A549 (cell line): ENCODE measurements around the gene ARHGAP22. TPM values are rescaled to one million over a fixed set of nuclear protein-coding genes. Genes with fewer than 3 reads are reported as not detected.

Source experiments
- ATAC-seq, 2 experiments: fragments of 200-7000 bp in 1 of 2; fragments of >200 bp in 1 of 2; cut with Nextera tagmentation in 1 of 2; cut with Tn5 transposase in 1 of 2; 3 replicates each; pipeline versions ENCODE4 v1.8.0 to v1.9.1; 2018 to 2020; ENCODE audit warnings: mild to moderate bottlenecking in 1 of 2, moderate library complexity in 1 of 2
- CTCF ChIA-PET: fragments of 300-600 bp; sonication (Branson Sonifier 250); formaldehyde crosslinking; extraction: SDS; loops from one replicate; lab custom pipeline; 2021; ENCODE audit warnings: antibody characterized with exemption, inconsistent platforms; lab: Yijun Ruan, JAX
- POLR2A ChIA-PET: fragments of 350-600 bp; formaldehyde crosslinking; extraction: SDS; loops from one replicate; lab custom pipeline; 2021; ENCODE audit warnings: antibody characterized with exemption, inconsistent platforms; lab: Yijun Ruan, JAX
- DNase-seq, 2 experiments: peaks; one replicate each; pipeline versions ENCODE4 v3.0.0 to v3.0.0-alpha.2; 2011 to 2016; ENCODE audit warnings: low read depth in 1 of 2, low spot score in 1 of 2
- FAIRE-seq: peaks from 2 replicates; lab custom pipeline; 2011; peaks lifted over from hg19 to GRCh38; lab: Jason Lieb, UNC
- H3K27ac ChIP-seq, 2 experiments: fragments of >200 bp; sonication (Bioruptor Twin); formaldehyde crosslinking; 3 replicates each; pipeline ENCODE4 v1.5.1; 2016 to 2017
- H3K4me1 ChIP-seq: fragments of >200 bp; sonication (Bioruptor Twin); formaldehyde crosslinking; 3 replicates; pipeline ENCODE4 v1.6.1; 2016
- H3K4me2 ChIP-seq: fragments of >200 bp; sonication (Bioruptor Twin); formaldehyde crosslinking; 3 replicates; pipeline ENCODE4 v1.6.1; 2016
- H3K4me3 ChIP-seq: fragments of >200 bp; sonication (Bioruptor Twin); formaldehyde crosslinking; 3 replicates; pipeline ENCODE4 v1.5.1; 2016
- H3K9me3 ChIP-seq: fragments of >200 bp; sonication (Bioruptor Twin); formaldehyde crosslinking; 3 replicates; pipeline ENCODE4 v1.6.1; 2016
- ATOH8 ChIP-seq: fragments of 250-450 bp; sonication (Bioruptor Pico); IDR thresholded peaks from 2 replicates; pipeline ENCODE4 v1.5.0; 2020; ENCODE audit warnings: low read depth, mild to moderate bottlenecking, moderate library complexity
- CBX8 ChIP-seq: fragments of 200-600 bp; sonication (generic); IDR thresholded peaks from 2 replicates; pipeline ENCODE4 v1.6.1; 2016
- E2F6 ChIP-seq: IDR thresholded peaks from 2 replicates; pipeline ENCODE4 v1.6.1; 2012; ENCODE audit warnings: low read depth, borderline replicate concordance
- EHF ChIP-seq: fragments of 250-450 bp; sonication (Bioruptor Pico); IDR thresholded peaks from 2 replicates; pipeline ENCODE4 v1.5.0; 2020; ENCODE audit warnings: mild to moderate bottlenecking
- FOSB ChIP-seq: fragments of 250-450 bp; sonication (Bioruptor Pico); IDR thresholded peaks from 2 replicates; pipeline ENCODE4 v1.5.0; 2020; ENCODE audit warnings: mild to moderate bottlenecking, moderate library complexity
- FOXS1 ChIP-seq: fragments of 250-450 bp; sonication (Bioruptor Pico); IDR thresholded peaks from 2 replicates; pipeline ENCODE4 v1.5.0; 2020; ENCODE audit warnings: mild to moderate bottlenecking, moderate library complexity
- HEYL ChIP-seq: fragments of 250-450 bp; sonication (Bioruptor Pico); IDR thresholded peaks from 2 replicates; pipeline ENCODE4 v1.8.0; 2021; ENCODE audit warnings: mild to moderate bottlenecking, moderate library complexity
- HMGXB4 ChIP-seq: fragments of 250-450 bp; sonication (Bioruptor Pico); IDR thresholded peaks from 2 replicates; pipeline ENCODE4 v1.5.0; 2021; ENCODE audit warnings: mild to moderate bottlenecking, moderate library complexity, borderline replicate concordance
- HOXB13 ChIP-seq: fragments of 250-450 bp; sonication (Bioruptor Pico); IDR thresholded peaks from 2 replicates; pipeline ENCODE4 v1.5.0; 2020; ENCODE audit warnings: low read depth, mild to moderate bottlenecking, moderate library complexity
- HOXB5 ChIP-seq: fragments of 250-450 bp; sonication (Bioruptor Pico); IDR thresholded peaks from 2 replicates; pipeline ENCODE4 v1.5.0; 2020; ENCODE audit warnings: mild to moderate bottlenecking, moderate library complexity
- JUNB ChIP-seq: fragments of >200 bp; sonication (Bioruptor Twin); formaldehyde crosslinking; IDR thresholded peaks from 2 replicates; pipeline ENCODE4 v1.6.1; 2016
- KDM5A ChIP-seq: fragments of 200-600 bp; sonication (generic); IDR thresholded peaks from 2 replicates; pipeline ENCODE4 v1.6.1; 2016; ENCODE audit warnings: antibody characterized with exemption, mild to moderate bottlenecking
- MAX ChIP-seq: IDR thresholded peaks from 2 replicates; pipeline ENCODE4 v1.6.1; 2012
- NPAS2 ChIP-seq: fragments of 250-450 bp; sonication (Bioruptor Pico); IDR thresholded peaks from 2 replicates; pipeline ENCODE4 v1.8.0; 2022; ENCODE audit warnings: mild to moderate bottlenecking, moderate library complexity, borderline replicate concordance
- PHF8 ChIP-seq: fragments of 200-600 bp; sonication (generic); IDR thresholded peaks from 2 replicates; pipeline ENCODE4 v1.6.1; 2016; ENCODE audit warnings: low read depth, mild to moderate bottlenecking, antibody characterized with exemption, moderate library complexity, borderline replicate concordance
- POLR2A ChIP-seq: IDR thresholded peaks from 2 replicates; pipeline ENCODE4 v1.6.1; 2012; ENCODE audit warnings: mild to moderate bottlenecking, low read length
- POLR2AphosphoS2 ChIP-seq: conservative IDR thresholded peaks from 2 replicates; pipeline ENCODE4 v1.6.1; 2012; ENCODE audit warnings: low read length, improper control_type of control experiment, inconsistent platforms
- RAD21 ChIP-seq, 2 experiments: fragments of >200 bp in 1 of 2; sonication (Bioruptor Twin) in 1 of 2; formaldehyde crosslinking in 1 of 2; IDR thresholded peaks in 1 of 2; conservative IDR thresholded peaks in 1 of 2; 2 replicates in 1 of 2; 3 replicates in 1 of 2; pipeline ENCODE4 v1.6.1; 2012 to 2018; ENCODE audit warnings: inconsistent platforms in 1 of 2
- RNF2 ChIP-seq: fragments of 200-600 bp; sonication (generic); IDR thresholded peaks from 2 replicates; pipeline ENCODE4 v1.6.1; 2016; ENCODE audit warnings: low read depth, mild to moderate bottlenecking, antibody characterized with exemption, moderate library complexity, borderline replicate concordance
- SMC3 ChIP-seq: fragments of >200 bp; sonication (Bioruptor Twin); formaldehyde crosslinking; IDR thresholded peaks from 3 replicates; pipeline ENCODE4 v1.6.1; 2018; ENCODE audit warnings: inconsistent platforms
- SREBF2 ChIP-seq: fragments of 450-650 bp; IDR thresholded peaks from 2 replicates; pipeline ENCODE4 v1.6.1; 2014; ENCODE audit warnings: mild to moderate bottlenecking, moderate library complexity
- ZC3H11A ChIP-seq: fragments of 450-650 bp; IDR thresholded peaks from 2 replicates; pipeline ENCODE4 v1.6.1; 2014; ENCODE audit warnings: antibody characterized with exemption, mild to moderate bottlenecking
- WGBS: methylation state at CpG from one replicate; pipeline ENCODE4 v1.1.6; 2017; ENCODE audit errors: missing lambda C conversion rate; 5-methylcytosine and 5-hydroxymethylcytosine counted together
- polyA plus RNA-seq, 4 experiments: library from polyadenylated mRNA; depleted of rRNA in 3 of 4; stranded (reverse); fragments of >200 nt; fragmentation: RNase III in 1 of 4; extraction: RNeasy Plus Mini Kit Qiagen cat#74134 plus additional on column Dnase treatment in 1 of 4; gene quantifications; 2 replicates in 3 of 4; 3 replicates in 1 of 4; pipeline ENCODE4 v1.2.3, GENCODE V29; 2011 to 2017

The ARHGAP22 gene
- polyA plus RNA-seq, 2 of the 4 experiments (the other 2 are of a cell fraction) = 1.9 to 3.2 TPM

- CTCF ChIA-PET = interaction anchor here (0.7 to 1.0 kb wide), 2 partner anchors 13 to 160 kb away, joined by 3 read pairs; no protein-coding TSS in a partner anchor
- H3K27ac ChIP-seq = no peak overlapping the region
- TF ChIP-seq POLR2AphosphoS2 = no peak
- TF ChIP-seq RNF2 = no peak
- no peak for TF ChIP-seq SMC3
- no peak for TF ChIP-seq ATOH8
- no peak for TF ChIP-seq NPAS2 (CRISPR knock-in tag)
- no peak for ATAC-seq
- no peak for DNase-seq
- H3K4me1 ChIP-seq = 0 out of 3 replicates have a peak, but pooled peaks cover 4% of the 10 kb centered on the region
- H3K4me2 ChIP-seq = no peak overlapping the region
- WGBS = 88% methylated on average over 10 of the region's 10 CpGs
- no peak for FAIRE-seq
- H3K4me3 ChIP-seq = no peak overlapping the region
- POLR2A ChIA-PET = no interaction called here
- H3K9me3 ChIP-seq = no peaks in the 10 kb centered on the region
Observed at GRCh38 chr10:48496105-48496830, 108.6 kb downstream of the ARHGAP22 start.

- H3K27ac ChIP-seq = no peak overlapping the region
- no peak for ATAC-seq
- H3K4me2 ChIP-seq = no peak overlapping the region
- no peak overlapping the region for H3K4me3 ChIP-seq
- CTCF ChIA-PET = interaction anchor here (0.9 to 1.0 kb wide), 2 partner anchors 9 to 160 kb away, joined by 3 to 5 read pairs; no protein-coding TSS in a partner anchor
- no peaks in the 10 kb centered on the region for H3K9me3 ChIP-seq
- no peak for FAIRE-seq
- TF ChIP-seq RAD21 (conservative IDR thresholded peaks at IDR 0.05 in 1 of 2, IDR thresholded peaks at IDR 0.05 in 1 of 2) (no peak), CBX8 (no peak), SREBF2 (no peak), NPAS2 (CRISPR knock-in tag) (no peak), HMGXB4 (CRISPR knock-in tag) (no peak), PHF8 (no peak), FOSB (no peak), HEYL (no peak), HOXB5 (CRISPR knock-in tag) (no peak), HOXB13 (CRISPR knock-in tag) (no peak), E2F6 (no peak), ZC3H11A (no peak), MAX (no peak), EHF (CRISPR knock-in tag) (no peak), POLR2AphosphoS2 (no peak), POLR2A (no peak), FOXS1 (no peak), JUNB (no peak), KDM5A (no peak)
- H3K4me1 ChIP-seq = 0 out of 3 replicates have a peak, but pooled peaks cover 4% of the 10 kb centered on the region
- no peak for DNase-seq
- WGBS = 82% methylated on average over 11 of the region's 11 CpGs
- POLR2A ChIA-PET = no interaction called here
Observed at GRCh38 chr10:48495282-48496045, 109.4 kb downstream of the ARHGAP22 start.
